ENCODE results near the gene PRDM16. TPM values are rescaled to one million over a fixed set of nuclear protein-coding genes. Genes with fewer than 3 reads are reported as not detected.

The PRDM16 gene
- total RNA-seq, 2 donors from 2014 or later: 0.79 to 6.1 TPM

GRCh38 chr1:3470650-3471355, 401.8 kb downstream of the PRDM16 start:
- no peak for DNase-seq
- Histone ChIP-seq H3K4me1 (no peaks in the 10 kb centered on the region), H3K27ac (no peak overlapping the region), H3K9me3 (no peaks in the 10 kb centered on the region), H3K4me3 (no peak overlapping the region), H3K9ac (ENCODE audit: low read depth in 2 of 2, low read length in 2 of 2) (no peak overlapping the region), H3K36me3 (no peaks in the 10 kb centered on the region), H3K27me3 (no peaks in the 10 kb centered on the region)
- intact Hi-C loops (cut with DNase I): no loop called here
- no peak for TF ChIP-seq CTCF (IDR thresholded peaks at IDR 0.05)

DNA sequence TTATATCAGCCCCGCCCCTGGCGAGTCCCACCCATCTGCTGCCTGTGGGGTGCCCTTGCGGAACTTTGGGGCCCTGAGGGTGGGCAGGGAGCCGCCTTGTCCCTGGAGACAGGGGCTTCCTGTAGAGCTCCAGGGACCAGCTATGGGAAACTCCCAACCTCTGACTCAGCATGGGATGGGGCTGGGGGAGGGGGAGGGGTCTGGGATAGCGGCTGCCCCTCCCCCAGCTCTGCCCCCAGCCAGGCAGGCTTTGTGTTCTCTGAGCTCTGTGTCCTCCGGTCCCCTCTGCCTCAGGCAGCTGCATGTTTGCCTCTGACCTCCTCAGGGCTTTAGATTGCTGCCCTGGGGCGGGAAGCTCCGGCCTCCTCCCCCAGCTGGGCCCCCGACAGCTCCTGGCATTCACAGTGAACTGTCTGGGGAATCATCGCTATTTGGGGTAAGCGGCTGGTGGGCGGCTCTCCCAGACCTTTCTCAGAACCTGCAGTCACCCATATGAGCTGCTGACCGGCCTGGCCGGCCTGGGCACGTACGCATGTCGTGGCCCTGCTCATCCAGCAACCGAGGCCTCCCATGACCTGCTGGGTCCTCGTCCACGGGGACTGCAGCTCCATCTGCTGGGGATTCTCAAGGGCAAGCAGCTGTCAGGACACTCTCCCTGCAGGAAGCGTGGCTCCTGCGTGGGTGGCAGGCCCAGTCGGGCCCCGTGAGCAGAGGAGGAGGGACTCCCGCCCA, 402.5 kb downstream of the PRDM16 start:
- Histone ChIP-seq H3K4me1 (no peaks in the 10 kb centered on the region), H3K27ac (no peak overlapping the region), H3K36me3 (no peaks in the 10 kb centered on the region), H3K27me3 (no peaks in the 10 kb centered on the region), H3K9me3 (no peaks in the 10 kb centered on the region), H3K4me3 (no peak overlapping the region), H3K9ac (ENCODE audit: low read depth in 2 of 2, low read length in 2 of 2) (no peak overlapping the region)
- intact Hi-C loops (cut with DNase I): no loop called here
- TF ChIP-seq CTCF (IDR thresholded peaks at IDR 0.05): no peak
- DNase-seq: no peak

DNA sequence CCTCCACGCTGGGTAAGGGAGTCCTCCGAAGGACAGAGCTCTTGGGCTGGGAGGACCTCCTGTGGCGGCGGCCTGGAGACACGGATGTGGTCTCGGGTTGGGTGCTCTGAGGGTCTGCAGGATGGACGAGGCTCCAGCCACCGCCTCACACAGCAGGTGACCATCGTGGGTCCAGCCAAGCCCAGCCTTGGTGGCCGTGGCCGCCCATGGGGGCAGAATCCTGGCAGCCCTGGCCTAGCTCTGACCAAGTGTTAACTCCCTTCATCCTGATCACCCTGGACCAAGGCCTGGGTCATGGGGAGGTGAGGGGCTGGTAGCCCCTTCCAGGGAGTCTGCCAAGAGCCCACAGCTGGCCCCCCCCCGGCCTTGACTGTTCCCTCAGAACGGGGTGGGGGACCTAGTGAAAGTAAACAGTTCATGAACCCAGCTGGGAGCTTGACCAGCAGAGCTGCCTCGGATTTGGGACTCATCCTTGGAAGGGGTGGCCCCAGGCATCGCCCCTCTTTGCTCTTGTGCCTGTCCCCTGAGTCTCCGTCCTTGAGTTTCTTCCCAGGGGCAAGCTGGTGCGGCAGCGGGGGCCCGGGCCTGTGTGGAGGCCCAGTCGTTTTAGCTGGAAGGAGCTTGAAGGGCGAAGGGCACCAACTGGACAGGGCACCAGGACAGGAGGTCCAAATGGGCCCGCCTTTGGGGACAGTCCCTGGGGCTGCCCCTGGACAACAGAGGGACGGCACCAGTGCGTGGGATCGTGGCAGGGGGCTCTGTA, 403.3 kb downstream of the PRDM16 start:
- H3K4me1 ChIP-seq: no peaks in the 10 kb centered on the region
- H3K27me3 ChIP-seq: no peaks in the 10 kb centered on the region
- no peak overlapping the region for H3K4me3 ChIP-seq
- TF ChIP-seq CTCF (IDR thresholded peaks at IDR 0.05): no peak
- no peak overlapping the region for H3K9ac ChIP-seq (ENCODE audit: low read depth in 2 of 2, low read length in 2 of 2)
- H3K27ac ChIP-seq: no peak overlapping the region
- no peak for DNase-seq
- no peaks in the 10 kb centered on the region for H3K9me3 ChIP-seq
- intact Hi-C loops (cut with DNase I): no loop called here
- H3K36me3 ChIP-seq: no peaks in the 10 kb centered on the region

DNA sequence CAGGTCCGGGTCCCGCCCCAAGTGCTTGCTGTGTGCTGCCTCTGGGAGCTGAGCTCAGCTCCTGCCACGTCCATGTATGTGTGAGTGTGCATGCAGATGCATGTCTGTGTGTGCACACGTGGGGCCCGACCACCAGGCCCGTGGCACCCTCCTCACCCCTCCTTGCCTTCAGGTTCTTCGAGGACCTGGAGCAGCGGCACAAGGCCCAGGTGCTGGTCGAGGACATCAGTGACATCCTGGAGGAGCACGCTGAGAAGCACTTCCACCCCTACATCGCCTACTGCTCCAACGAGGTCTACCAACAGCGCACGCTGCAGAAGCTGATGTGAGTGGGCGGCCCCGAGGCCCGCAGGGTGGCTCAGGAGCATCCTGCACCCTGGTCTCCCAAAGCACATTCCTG, 403.9 kb downstream of the PRDM16 start:
- Histone ChIP-seq H3K36me3 (no peaks in the 10 kb centered on the region), H3K4me1 (no peaks in the 10 kb centered on the region), H3K27ac (no peak overlapping the region), H3K27me3 (no peaks in the 10 kb centered on the region), H3K9me3 (no peaks in the 10 kb centered on the region), H3K4me3 (no peak overlapping the region), H3K9ac (ENCODE audit: low read depth in 2 of 2, low read length in 2 of 2) (no peak overlapping the region)
- no peak for DNase-seq
- no peak for TF ChIP-seq CTCF (IDR thresholded peaks at IDR 0.05)
- intact Hi-C loops (cut with DNase I): no loop called here

DNA sequence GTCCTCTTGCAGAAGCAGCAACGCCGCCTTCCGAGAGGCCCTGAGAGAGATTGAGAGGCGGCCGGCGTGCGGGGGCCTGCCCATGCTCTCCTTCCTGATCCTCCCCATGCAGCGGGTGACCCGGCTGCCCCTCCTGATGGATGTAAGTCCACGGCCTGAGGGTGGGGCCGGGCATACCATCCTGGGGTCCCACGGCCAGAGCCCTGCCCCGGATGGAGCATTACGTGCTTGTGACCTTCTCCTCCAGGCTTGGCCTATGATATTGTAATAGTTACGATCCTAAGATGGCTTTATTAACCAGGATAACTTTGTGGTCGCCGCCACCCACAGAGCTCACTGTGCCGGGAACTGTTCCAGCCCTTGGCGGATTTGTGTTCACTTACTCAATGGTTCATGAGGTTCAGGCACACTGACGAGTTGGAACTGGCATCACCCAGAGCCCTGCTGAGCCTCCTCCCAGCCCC, 404.4 kb downstream of the PRDM16 start:
- H3K9ac ChIP-seq (ENCODE audit: low read depth in 2 of 2, low read length in 2 of 2): no peak overlapping the region
- H3K4me1 ChIP-seq: no peaks in the 10 kb centered on the region
- no peak for TF ChIP-seq CTCF (IDR thresholded peaks at IDR 0.05)
- intact Hi-C loops (cut with DNase I): no loop called here
- no peaks in the 10 kb centered on the region for H3K9me3 ChIP-seq
- H3K27ac ChIP-seq: no peak overlapping the region
- H3K36me3 ChIP-seq: no peaks in the 10 kb centered on the region
- no peaks in the 10 kb centered on the region for H3K27me3 ChIP-seq
- no peak overlapping the region for H3K4me3 ChIP-seq
- DNase-seq: no peak

Data from colonic mucosa (tissue), 4 donors.